NOMO-1 (cell line): ENCODE data around the gene PRKD1.
"Not testable (repeated sequence)": the region's sequence is repeated elsewhere in the genome, so short reads cannot be mapped to it uniquely, and the experiment has no call there.

Source experiments
- DNase-seq, 2 experiments: peaks; one replicate each; lab custom pipeline; 2025; ENCODE audit not compliant: unreplicated experiment in 2 of 2; lab: John Stamatoyannopoulos, UW

PRKD1 gene

GRCh38 chr14:29905543-29905942 is 22.1 kb downstream of the PRKD1 start:
- DNase-seq: no peak

GRCh38 chr14:29900609-29901350 is 26.9 kb downstream of the PRKD1 start:
- DNase-seq: no peak

GRCh38 chr14:29898470-29898869 is 29.2 kb downstream of the PRKD1 start:
- DNase-seq: no peak

- DNase-seq: no peak
These were observed 30.5 kb downstream of the PRKD1 start for GRCh38 chr14:29897181-29897580.

- DNase-seq: no peak
These were observed 31.3 kb downstream of the PRKD1 start for GRCh38 chr14:29896354-29896821.

- no peak for DNase-seq
These were observed 32.0 kb downstream of the PRKD1 start for GRCh38 chr14:29895591-29896083.

- DNase-seq: no peak
These were observed 33.7 kb downstream of the PRKD1 start for GRCh38 chr14:29893989-29894388.

- DNase-seq: no peak
These were observed 35.3 kb downstream of the PRKD1 start for GRCh38 chr14:29892327-29892726.

GRCh38 chr14:29885988-29886387 is 41.7 kb downstream of the PRKD1 start:
- DNase-seq: no peak

GRCh38 chr14:29868000-29868399 is 59.6 kb downstream of the PRKD1 start:
- DNase-seq: no peak

GRCh38 chr14:29865299-29865698 is 62.3 kb downstream of the PRKD1 start:
- no peak for DNase-seq

GRCh38 chr14:29861996-29862395 is 65.7 kb downstream of the PRKD1 start:
- DNase-seq: no peak

- peak; percentile 38 to 70 for DNase-seq
These were observed 69.3 kb downstream of the PRKD1 start for GRCh38 chr14:29858299-29858698.

- no peak for DNase-seq
These were observed 70.1 kb downstream of the PRKD1 start for GRCh38 chr14:29857551-29857950.

GRCh38 chr14:29856516-29856915 is 71.1 kb downstream of the PRKD1 start:
- DNase-seq: no peak

- DNase-seq: not testable (repeated sequence)
These were observed 74.0 kb downstream of the PRKD1 start for GRCh38 chr14:29853691-29854090.

- no peak for DNase-seq
These were observed 74.4 kb downstream of the PRKD1 start for GRCh38 chr14:29853272-29853671.

GRCh38 chr14:29851397-29851796 is 76.2 kb downstream of the PRKD1 start:
- no peak for DNase-seq

- DNase-seq: no peak
These were observed 80.6 kb downstream of the PRKD1 start for GRCh38 chr14:29847056-29847380.

- DNase-seq: no peak
These were observed 81.2 kb downstream of the PRKD1 start for GRCh38 chr14:29846339-29847055.

- no peak for DNase-seq
These were observed 83.7 kb downstream of the PRKD1 start for GRCh38 chr14:29843981-29844380.

GRCh38 chr14:29842228-29842627 is 85.4 kb downstream of the PRKD1 start:
- no peak for DNase-seq
